IPS-NIHi7 (cell line): Measurements from ENCODE around the gene PLEKHA4.
"Not testable (repeated sequence)": the region's sequence is repeated elsewhere in the genome, so short reads cannot be mapped to it uniquely, and the experiment has no call there.

Source experiments
- DNase-seq: peaks from one replicate; pipeline ENCODE4 v3.0.0; 2012; ENCODE audit warnings: mixed read lengths; ENCODE audit errors: extremely low spot score

Gene PLEKHA4, protein sequence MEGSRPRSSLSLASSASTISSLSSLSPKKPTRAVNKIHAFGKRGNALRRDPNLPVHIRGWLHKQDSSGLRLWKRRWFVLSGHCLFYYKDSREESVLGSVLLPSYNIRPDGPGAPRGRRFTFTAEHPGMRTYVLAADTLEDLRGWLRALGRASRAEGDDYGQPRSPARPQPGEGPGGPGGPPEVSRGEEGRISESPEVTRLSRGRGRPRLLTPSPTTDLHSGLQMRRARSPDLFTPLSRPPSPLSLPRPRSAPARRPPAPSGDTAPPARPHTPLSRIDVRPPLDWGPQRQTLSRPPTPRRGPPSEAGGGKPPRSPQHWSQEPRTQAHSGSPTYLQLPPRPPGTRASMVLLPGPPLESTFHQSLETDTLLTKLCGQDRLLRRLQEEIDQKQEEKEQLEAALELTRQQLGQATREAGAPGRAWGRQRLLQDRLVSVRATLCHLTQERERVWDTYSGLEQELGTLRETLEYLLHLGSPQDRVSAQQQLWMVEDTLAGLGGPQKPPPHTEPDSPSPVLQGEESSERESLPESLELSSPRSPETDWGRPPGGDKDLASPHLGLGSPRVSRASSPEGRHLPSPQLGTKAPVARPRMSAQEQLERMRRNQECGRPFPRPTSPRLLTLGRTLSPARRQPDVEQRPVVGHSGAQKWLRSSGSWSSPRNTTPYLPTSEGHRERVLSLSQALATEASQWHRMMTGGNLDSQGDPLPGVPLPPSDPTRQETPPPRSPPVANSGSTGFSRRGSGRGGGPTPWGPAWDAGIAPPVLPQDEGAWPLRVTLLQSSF

DNA sequence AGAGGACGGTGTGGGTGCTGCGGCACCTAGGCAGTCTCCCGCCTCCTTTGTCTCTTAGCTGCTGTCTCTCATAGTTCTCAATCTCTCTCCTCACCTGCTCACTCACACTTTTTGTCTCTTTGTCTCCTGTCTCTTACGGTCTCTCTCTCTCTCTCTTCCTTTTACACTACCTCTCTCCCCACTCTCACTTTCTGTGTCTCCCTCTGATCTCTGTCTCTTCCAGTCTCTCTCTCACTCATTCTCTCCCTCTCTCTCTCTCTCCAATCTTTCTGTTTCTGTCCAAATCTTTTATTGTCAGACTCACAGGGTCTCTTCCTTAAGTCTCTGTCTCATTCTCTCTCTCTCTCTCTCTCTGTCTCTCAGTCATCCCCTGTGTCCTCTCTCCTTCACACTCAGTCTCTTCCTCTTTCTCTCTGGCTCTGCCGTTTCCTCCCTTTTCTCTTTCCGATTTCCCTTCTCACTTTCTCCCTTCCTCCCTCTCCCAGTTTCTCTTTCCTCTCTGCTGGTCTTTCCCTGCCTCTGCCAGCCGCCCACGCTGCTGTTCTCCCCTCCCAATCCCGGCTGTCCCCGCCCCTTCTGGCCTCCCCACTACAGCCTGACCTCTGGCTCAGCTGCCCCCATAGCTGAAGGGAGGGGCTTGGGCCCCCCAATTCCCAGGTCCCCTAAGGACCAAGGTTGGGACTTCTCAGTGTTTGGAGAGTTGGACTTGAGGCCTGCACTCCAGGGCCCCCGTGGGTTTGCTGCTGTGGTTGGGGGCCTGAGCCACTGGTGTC lies at the start of gene PLEKHA4:
Gene PLEKHA4, minus strand, starts transcription at position 504 of the 773 bp plus-strand sequence. CDS start 997 bp downstream, outside the sequence.
- DNase-seq = peak; percentile 54

DNA sequence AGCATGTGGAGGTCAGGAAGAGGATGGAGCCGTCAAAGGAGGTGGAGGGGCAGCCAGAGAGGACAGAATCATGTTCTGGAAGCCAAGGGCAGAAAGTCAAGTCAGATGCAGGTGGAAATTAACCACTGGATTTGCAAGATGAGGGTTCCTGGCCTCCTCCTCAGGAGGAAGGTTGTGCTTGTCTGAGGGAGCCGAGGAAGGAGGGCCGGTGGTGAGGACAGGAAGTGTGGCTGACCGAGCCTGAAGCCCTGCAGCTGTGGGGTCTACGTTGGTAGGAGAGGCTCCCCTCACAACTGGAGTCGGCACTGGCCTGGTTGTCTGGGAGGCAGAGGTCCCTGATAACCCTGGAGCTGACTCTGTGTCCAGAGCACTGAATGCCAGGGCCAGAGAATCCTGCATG lies 49.7 kb upstream of the PLEKHA4 start:
- no peak for DNase-seq

DNA sequence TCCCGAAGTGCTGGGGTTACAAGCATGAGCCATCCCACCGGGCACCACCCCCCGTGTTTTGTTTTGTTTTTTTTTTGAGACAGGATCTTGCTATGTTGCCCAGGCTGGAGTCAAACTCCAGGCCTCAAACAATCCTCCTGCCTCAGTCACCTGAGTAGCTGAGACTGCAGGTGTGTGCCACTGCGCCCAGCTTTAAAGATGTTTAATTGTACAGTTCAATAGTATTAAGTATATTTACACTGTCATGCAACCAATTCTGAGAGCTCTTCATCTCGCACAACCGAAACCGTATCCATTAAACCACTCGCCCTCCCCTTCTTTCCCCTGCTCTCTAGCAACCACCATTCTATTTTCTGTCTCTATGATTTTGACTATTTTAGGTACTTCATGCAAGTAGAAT lies 47.3 kb upstream of the PLEKHA4 start:
- no peak for DNase-seq

DNA sequence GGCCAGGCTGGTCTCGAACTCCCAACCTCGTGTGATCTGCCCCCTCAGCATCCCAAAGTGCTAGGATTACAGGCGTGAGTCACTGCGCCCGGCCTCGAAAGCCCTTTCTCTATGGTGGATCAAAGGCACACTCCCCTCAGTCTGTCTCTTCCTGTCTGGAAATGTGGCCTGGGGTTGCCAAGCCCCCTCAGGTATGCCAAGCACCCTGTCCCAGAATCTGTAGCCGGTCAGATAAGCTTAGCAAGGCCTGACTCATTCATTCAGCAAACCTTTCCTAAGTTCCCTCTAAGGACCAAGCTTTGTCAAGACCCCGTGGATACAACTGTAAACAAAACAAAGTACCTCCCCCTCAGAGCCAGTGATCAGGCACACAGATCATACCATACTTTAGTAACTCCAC lies 45.8 kb upstream of the PLEKHA4 start:
- no peak for DNase-seq

DNA sequence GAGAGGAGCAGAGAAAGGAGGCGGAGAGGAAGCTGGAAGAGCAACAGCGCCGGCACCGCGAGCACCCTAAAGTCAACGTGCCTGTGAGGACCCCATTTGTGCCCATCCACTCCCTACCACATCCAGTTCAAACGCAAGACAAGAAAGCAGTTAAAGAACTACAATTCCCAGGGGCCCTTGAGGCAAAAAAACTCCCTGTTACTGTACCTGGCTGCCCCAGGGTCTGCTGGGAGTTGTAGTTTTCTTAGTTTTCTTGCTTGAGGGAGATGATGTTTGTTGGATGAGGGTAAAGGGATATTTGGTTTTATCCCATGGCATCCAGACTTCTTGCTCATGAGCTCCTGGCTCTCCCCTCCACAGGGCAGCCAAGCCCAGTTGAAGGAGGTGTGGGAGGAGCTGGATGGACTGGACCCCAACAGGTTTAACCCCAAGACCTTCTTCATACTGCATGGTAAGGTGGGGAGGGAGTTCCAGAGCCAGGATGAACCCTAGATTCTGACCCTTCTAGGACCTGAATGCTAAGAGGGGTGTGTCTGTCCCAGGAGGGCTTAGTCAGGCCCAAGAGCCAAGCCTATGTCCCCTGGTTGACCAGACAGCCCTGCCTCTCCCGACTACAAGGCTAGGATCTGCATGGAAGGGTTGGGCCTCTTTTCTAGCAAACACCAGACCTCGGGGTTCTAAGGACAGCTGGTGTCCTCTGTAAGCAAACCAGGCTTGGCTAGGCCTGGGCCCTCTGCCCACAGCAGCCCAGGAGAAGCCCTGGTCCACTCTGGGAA lies 44.9 kb upstream of the PLEKHA4 start:
- DNase-seq = peak; percentile 57

DNA sequence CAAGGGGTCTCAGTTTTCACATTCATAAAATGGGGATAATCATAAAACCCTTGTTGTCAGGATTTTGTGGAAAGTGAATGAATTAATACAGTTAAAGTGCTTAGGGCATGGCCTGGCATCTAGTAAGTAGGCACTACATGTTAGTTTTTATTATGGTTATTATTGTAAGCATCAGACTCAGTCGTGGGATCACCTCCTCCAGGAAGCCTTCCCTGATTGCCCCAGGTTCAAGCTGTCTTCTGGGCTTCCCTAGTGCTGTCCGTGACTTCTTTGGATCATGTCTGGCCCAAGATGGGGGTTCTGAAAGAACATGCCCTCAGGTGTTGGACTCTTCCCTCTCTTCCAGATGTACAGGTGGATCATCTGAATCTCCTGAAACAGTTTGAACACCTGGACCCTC lies 42.4 kb upstream of the PLEKHA4 start:
- DNase-seq = no peak

DNA sequence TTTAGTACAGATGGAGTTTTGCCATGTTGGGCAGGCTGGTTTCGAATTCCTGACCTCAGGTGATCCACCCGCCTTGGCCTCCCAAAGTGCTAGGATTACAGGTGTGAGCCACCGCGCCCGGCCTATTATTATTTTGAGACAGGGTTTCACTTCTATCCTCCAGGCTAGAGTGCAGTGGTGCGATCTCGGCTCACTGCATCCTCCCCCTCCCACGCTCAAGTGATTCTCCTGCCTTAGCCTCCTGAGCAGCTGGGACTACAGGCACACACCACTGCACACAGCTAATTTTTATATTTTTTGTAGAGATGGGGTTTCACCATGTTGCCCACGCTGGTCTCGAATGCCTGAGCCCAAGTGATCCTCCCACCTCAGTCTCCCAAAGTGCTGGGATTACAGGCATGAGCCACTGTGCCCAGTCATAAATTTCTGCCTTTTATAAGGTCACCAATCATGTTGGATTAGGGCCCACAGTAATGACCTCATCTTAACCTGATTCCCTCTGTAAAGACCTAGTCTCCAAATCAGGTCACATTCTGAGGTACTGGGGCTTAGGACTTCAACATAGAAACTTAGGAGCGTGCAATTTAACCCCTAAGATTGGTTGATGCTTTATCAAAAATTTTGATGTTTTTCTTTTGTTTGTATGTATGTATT lies 41.1 kb upstream of the PLEKHA4 start:
- not testable (repeated sequence) for DNase-seq

DNA sequence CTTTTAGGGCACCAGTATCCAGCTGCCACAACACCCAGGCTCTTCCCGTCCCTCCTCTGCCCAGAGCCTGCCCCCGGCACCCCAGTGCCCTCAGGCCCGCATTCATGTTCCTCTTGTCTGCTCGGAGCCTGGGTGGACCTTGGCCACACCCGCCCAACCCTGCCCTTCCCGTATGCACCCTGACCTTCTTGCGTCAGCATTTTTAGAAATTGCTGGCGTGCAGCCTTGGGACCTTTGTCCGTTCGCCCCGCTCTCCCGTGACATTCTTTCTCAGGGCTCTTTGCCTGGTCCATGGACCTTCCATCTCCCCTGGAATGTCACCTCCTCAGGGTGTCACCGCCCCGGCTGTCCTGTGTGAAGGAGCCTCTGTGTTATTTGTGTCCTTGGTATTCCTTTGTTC lies 39.3 kb upstream of the PLEKHA4 start:
- DNase-seq = no peak

DNA sequence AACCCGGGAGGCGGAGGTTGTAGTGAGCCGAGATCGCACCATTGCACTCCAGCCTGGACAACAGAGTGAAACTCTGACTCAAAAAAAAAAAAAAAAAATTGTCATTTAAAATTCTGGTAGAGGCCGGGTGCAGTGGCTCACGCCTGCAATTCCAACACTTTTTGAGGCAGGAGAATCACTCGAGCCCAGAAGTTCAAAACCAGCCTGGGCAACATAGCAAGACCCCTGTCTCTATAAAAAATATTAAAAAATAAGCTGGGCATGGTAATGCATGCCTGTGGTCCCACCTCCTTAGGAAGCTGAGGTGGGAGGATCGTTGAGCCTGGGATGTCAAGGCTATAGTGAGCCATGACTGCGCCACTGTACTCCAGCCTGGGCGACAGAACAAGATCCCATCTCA lies 37.9 kb upstream of the PLEKHA4 start:
- no peak for DNase-seq

DNA sequence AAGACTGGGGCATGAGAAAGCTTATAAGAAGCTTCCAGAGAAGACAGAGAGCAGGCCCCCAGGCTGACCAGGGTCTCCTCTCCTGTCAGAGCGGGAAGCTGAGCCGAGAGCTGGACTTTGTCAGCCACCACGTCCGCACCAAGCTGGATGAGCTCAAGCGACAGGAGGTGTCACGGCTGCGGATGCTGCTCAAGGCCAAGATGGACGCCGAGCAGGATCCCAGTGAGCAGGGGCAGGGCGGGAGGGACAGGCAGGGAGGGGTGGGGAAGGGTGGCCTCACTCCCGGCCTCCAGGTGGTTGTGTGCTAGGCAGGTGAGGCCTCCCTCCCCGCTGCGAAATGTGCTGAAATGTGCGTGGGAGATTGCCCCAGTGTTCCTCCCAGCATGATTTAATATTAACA lies 37.2 kb upstream of the PLEKHA4 start:
- DNase-seq = no peak

DNA sequence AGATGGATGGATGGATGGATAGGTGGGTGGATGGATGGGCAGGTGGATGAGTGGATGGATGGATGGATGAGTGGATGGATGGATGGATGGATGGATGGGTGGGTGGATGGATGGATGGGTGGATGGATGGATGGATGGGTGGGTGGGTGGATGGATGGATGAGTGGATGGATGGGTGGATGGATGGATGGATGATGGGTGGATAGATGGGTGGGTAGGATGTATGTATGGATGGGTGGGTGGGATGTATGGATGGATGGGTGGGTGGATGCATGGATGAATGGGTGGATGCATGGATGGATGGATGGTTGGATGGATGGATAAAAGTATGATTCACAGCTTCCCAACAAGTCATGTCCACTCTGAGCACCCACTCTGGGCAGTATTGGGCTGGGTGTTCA lies 35.4 kb upstream of the PLEKHA4 start:
- DNase-seq = not testable (repeated sequence)

DNA sequence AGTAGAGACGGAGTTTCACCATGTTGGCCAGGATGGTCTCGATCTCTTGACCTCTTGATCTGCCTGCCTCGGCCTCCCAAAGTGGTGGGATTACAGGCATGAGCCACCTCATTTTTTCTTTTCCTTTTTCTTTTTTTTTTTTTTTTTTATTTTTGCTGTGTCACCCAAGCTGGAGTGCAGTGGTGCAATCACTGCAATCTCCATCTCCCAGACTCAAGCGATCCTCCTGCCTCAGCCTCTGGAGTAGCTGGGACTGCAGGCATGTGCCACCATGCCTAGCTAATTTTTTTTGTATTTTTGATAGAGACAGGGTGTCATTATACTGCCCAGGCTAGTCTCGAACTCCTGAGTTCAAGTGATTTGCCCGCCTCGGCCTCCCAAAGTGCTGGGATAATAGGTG lies 33.9 kb upstream of the PLEKHA4 start:
- DNase-seq = not testable (repeated sequence)

DNA sequence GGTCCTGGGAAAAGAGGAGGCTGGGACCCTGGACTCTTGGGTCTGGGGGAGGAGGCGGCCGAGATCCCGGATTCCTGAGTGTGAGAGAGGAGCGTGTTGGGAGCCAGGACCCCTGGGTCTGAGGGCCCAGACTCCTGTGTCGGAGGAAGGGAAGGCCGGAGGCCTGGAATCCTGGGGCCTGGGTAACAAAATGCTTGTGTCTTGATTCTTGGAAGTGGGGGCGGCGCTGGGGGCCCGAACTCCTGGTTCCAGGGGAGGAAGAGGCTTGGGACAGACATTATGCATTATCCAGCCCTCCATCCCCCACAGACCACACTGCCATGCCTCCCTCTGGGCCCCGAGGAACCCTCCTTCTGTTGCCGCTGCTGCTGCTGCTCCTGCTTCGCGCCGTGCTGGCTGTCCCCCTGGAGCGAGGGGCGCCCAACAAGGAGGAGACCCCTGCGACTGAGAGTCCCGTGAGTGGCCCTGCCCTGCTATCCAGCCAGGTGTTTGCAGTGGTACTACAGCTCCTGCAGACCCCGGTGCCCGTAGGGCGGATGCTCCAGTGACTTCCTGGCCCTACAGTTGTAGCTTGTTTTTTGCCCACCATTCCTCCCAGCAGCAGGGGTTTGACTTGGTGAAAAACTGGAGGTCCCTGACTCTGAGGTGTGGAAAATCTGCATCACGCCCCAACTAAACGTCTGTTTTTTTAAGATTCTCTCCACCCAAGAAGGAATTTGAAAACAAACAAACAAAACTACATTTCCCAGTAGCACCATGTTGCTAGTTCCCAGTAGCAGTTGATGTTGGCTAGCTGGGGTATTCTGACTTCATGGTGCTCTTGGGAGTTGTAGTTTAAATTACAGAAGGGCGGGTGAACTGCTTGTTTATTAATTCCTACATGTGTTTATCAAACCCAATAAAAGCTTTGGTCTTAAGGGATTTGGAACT lies 32.3 kb upstream of the PLEKHA4 start:
- peak; percentile 46 for DNase-seq

DNA sequence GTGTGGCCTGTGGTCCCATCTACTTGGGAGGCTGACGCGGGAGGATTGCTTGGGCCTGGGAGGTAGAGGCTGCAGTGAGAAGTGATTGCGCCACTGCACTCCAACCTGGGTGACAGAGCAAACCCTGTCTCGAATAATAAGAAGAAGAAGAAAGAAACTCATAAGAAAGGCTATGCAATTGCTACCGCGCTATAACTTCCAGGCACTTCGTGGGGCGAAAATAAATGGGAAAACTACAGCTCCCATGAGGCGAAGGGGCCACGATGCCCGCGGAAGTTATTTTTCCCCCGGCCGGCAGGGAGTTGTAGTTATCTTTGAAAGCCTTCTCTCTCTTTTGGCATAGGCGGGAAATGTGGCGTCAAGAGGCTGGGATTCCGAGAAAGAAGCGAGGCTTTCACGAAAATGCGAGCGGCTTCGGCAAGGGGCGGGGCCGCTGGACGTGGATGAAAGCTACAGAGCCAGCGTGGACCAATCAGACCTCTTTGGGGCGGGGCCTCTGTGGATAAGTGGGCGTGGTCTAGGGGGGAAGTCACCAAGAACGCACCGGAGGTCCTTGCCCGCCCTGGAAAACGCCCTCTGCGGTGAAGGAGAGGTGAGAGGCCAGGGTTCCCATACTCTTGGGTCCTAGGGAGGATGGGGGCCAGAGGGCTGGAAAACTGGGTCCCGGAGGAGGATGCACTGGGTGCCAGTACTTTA lies 31.5 kb upstream of the PLEKHA4 start, which contains the start of gene NUCB1:
Gene NUCB1, plus strand, starts transcription at position 532 of the 696 bp plus-strand sequence. CDS start 485 bp downstream, outside the sequence.
- peak; percentile 100 for DNase-seq

DNA sequence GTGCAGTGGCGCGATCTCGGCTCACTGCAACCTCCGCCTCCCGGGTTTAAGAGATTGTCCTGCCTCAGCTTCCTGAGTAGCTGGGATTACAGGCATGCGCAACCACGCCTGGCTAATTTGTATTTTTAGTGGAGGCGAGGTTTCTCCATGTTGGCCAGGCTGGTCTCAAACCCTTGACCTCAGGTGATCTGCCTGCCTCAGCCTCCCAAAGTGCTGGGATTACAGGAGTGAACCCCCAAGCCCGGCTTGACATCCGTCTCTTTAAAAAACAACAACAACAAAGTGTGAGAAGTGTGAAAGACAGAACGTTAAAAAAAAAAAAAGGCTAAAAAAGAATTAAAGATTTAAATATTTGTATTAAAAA lies 31.0 kb upstream of the PLEKHA4 start:
- not testable (repeated sequence) for DNase-seq

DNA sequence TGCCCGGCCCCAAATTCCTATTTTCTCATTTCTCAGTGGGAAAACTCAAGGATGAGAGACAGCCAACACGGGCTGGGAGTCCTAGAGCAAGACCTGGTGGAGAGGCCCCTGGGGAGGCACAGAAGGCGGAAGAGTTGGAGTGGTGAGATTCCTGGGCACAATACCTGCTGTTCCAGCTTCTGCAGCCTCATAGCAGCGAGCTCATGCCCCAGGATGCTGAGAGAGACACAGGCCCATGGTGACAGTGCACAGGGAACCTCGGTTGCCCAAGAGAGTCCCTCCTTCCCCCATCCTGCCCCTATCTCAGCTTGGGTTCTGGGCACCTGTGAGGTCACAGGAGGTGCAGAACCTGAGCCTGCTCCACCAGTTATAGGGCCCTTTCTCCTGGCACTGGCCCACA lies 28.8 kb upstream of the PLEKHA4 start:
- no peak for DNase-seq

DNA sequence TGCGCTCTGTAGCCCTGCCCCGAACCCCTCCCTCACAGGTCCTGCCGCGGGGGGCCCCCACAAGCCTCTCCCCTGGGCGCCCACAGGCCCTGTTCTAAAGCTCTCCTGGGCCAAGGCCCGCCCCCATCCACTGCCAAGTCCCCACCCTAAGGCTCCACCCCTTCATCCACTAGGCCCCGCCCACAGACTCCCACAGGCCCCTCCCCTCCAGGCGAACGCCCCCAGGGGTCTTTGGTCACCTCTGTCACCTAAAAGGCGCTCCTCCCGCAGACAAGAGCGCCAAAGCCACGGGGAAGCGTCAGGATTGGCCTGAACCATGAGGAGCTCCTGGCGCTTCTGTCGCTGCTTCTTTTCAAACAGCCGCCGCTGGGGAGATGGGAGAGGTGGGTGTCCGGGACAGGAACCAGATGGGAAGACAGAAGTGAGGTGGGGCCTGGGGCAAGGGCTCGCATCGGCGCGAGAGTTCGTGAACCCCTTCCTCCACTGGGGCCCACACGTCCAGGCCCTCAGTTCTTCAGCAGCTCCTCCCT lies 27.8 kb upstream of the PLEKHA4 start:
- DNase-seq = peak; percentile 91

DNA sequence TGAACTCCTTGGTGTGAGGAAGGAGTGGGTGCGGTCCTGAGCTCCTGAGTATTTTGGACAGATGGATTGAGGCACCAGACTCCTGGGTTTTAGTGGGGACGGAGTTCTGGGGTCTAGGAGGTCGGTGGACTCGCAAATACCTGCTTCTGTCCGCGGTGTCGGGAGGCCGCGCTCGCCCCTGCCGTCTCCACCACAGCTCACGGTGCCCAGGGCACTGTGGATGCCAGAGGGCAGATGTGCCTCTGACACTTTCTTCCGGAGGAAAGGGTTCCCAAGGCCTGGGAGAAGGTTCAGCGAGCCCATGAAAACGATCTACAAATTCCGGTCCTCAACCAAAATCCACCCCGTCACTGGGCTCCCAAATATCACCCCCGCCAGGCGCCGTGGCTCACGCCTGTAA lies 26.8 kb upstream of the PLEKHA4 start:
- no peak for DNase-seq

DNA sequence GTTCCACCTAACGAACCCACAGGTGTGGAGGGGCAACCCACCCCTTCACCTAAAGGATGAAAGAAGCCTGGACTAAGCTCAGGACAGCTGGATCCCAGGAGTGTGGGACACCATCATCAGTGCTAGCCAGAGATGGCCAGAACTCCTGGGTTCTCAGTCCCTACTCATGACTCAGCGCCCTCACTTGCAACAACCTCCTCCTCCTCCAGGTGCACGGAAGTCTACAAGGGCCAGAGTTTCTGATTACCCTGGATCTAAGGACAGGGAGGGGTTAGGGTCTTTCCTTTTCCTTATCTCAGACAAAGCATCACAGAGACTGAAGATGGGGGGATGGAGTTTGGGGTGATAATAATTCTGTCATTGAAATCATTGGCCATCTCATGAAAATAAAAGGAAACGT lies 22.1 kb upstream of the PLEKHA4 start:
- DNase-seq = no peak
